ENCODE measurements around the gene CARD9.

CARD9 gene

DNA sequence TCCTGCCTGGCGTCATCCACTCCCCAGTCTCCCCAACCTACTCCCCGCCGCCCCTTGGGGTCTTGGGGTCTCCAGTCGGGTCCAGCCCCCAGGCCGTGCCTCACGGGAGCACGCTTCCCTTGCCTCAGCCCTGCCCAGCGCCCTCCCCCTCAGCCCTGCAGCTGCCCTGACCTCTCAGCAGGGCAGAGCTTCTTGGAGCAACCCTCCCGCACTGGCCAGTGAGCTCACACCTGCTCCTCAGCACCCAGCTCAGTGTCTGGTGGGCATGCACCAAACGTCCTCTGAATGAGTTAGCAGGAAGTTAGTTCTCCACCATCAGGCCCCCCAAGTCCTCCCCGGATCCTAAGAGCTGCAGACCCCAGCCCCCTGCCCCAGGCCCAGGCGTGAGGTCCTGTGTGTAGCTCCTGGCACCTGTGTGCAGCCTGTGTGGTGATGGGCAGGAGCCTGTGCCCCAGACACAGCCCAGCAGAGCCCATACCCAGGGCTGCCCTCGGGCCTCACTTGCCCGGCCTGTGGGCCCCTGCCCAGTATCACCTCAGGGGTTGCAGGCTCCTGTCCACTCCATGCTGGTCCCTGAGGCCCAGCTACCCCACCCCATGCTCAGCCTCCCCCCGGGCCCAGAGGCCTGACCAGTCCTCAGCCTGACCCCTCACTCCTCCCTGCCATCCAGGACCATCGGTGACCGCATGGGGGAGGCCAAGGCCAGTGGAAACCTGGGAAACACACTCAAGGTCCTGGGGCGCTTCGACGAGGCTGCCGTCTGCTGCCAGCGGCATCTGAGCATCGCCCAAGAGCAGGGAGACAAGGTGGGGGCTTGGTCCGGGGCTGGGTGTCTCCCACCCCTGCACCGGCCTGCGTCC lies 37.9 kb downstream of the CARD9 start:
- WGBS, 2 donors (ENCODE audit: extremely low coverage in 2 of 2, insufficient read length in 2 of 2, insufficient replicate concordance in 1 of 2), result no CpG with 5 or more reads among the region's 26 CpGs

DNA sequence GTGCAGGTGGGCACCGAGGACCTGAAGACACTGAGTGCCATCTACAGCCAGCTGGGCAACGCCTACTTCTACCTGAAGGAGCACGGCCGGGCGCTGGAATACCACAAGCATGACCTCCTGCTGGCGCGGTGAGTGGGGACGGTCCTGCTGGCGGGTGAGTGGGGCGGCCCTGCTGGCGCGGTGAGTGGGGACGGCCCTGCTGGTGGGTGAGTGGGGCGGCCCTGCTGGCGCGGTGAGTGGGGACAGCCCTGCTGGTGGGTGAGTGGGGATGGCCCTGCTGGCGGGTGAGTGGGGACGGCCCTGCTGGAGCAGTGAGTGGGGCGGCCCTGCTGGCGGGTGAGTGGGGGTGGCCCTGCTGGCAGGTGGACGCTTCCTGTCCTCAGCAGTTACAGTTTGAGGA lies 38.9 kb downstream of the CARD9 start:
- H2AFZ ChIP-seq (ENCODE audit: low read length), result no peak overlapping the region

More for the DNA sequence above, 37.9 kb downstream of the CARD9 start:
- Histone ChIP-seq H2BK120ac (ENCODE audit: low read depth, low read length) (no peak overlapping the region), H3K4ac (ENCODE audit: low read length) (no peak overlapping the region), H4K8ac (ENCODE audit: low read depth, low read length) (no peak overlapping the region), H3K23ac (ENCODE audit: low read depth, low read length, poor library complexity) (no peak overlapping the region), H2BK12ac (ENCODE audit: low read length) (no peak overlapping the region), H4K91ac (ENCODE audit: low read depth, low read length, poor library complexity) (no peak overlapping the region), H3K9ac (ENCODE audit: low read depth, low read length, poor library complexity) (no peak overlapping the region), H2BK15ac (ENCODE audit: low read length) (no peak overlapping the region), H3K4me1 (ENCODE audit: control insufficient read depth in 2 of 2, insufficient read depth in 1 of 2, low read depth in 1 of 2, low read length in 2 of 2) (no peaks in the 10 kb centered on the region), H3K27me3 (ENCODE audit: control insufficient read depth in 3 of 3, insufficient read depth in 3 of 3, low read depth in 1 of 3, low read length in 3 of 3) (no peaks in the 10 kb centered on the region), H3K4me2 (ENCODE audit: insufficient read depth, low read length, poor library complexity, severe bottlenecking) (no peak overlapping the region), H2AK5ac (ENCODE audit: low read depth, low read length) (no peak overlapping the region), H2AFZ (ENCODE audit: low read length) (no peak overlapping the region), H3K18ac (ENCODE audit: low read length) (no peak overlapping the region), H3K4me3 (ENCODE audit: low read length in 2 of 2) (no peak overlapping the region), H3K14ac (ENCODE audit: low read length) (no peak overlapping the region), H3K36me3 (replicated peaks in 1 of 2; ENCODE audit: control insufficient read depth in 2 of 2, insufficient read depth in 2 of 2, low read length in 2 of 2) (peaks cover 24 to 64% of the 10 kb centered on the region in 2 donors), H3K79me1 (ENCODE audit: low read depth, low read length) (peaks cover 35% of the 10 kb centered on the region), H3K27ac (replicated peaks; ENCODE audit: low read length) (no peak overlapping the region), H3K9me3 (replicated peaks in 1 of 2; ENCODE audit: control insufficient read depth in 2 of 2, insufficient read depth in 1 of 2, low read depth in 1 of 2, low read length in 2 of 2) (no peaks in the 10 kb centered on the region), H2BK5ac (ENCODE audit: low read length) (peak overlapping the region; percentile 82)
- DNase-seq (ENCODE audit: low spot score), result no peak

DNA sequence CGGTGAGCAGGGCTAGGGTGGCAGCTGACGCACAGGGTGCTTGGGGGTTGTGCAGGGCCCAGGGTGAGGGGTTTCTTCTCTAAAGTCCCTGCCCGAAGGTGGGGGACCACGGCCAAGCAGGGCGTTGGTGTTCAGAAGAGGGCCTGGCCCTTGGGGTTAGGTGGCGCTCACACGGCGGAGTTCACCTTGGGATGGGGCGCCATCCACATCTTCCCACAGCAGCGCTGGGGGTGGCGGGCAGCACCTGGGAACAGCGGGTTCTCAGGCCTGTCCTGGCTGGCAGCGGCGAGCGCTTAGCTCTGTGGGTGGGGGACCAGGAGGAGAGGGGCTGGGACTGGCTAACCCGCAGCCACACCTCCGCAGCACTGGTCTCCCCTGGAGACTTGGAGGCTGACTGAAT lies 40.0 kb downstream of the CARD9 start:
- no CpG with 5 or more reads among the region's 17 CpGs for WGBS, 2 donors (ENCODE audit: extremely low coverage in 2 of 2, insufficient read length in 2 of 2, insufficient replicate concordance in 1 of 2)
- Histone ChIP-seq H4K91ac (ENCODE audit: low read depth, low read length, poor library complexity) (no peak overlapping the region), H2AFZ (ENCODE audit: low read length) (no peak overlapping the region), H3K18ac (ENCODE audit: low read length) (no peak overlapping the region), H3K4ac (ENCODE audit: low read length) (no peak overlapping the region), H3K9ac (ENCODE audit: low read depth, low read length, poor library complexity) (peak overlapping the region; percentile 72), H3K4me2 (ENCODE audit: insufficient read depth, low read length, poor library complexity, severe bottlenecking) (no peak overlapping the region), H3K4me1 (ENCODE audit: control insufficient read depth in 2 of 2, insufficient read depth in 1 of 2, low read depth in 1 of 2, low read length in 2 of 2) (peaks cover 6 to 7% of the 10 kb centered on the region in 2 donors), H3K23ac (ENCODE audit: low read depth, low read length, poor library complexity) (no peak overlapping the region), H2BK120ac (ENCODE audit: low read depth, low read length) (no peak overlapping the region), H3K4me3 (ENCODE audit: low read length in 2 of 2) (no peak overlapping the region), H3K79me1 (ENCODE audit: low read depth, low read length) (peaks cover 46% of the 10 kb centered on the region), H3K9me3 (replicated peaks in 1 of 2; ENCODE audit: control insufficient read depth in 2 of 2, insufficient read depth in 1 of 2, low read depth in 1 of 2, low read length in 2 of 2) (no peaks in the 10 kb centered on the region), H2AK5ac (ENCODE audit: low read depth, low read length) (peak overlapping the region; percentile 84), H2BK5ac (ENCODE audit: low read length) (peak overlapping the region; percentile 24), H3K27me3 (ENCODE audit: control insufficient read depth in 3 of 3, insufficient read depth in 3 of 3, low read depth in 1 of 3, low read length in 3 of 3) (no peaks in the 10 kb centered on the region), H4K8ac (ENCODE audit: low read depth, low read length) (no peak overlapping the region), H3K27ac (replicated peaks; ENCODE audit: low read length) (no peak overlapping the region), H3K36me3 (replicated peaks in 1 of 2; ENCODE audit: control insufficient read depth in 2 of 2, insufficient read depth in 2 of 2, low read length in 2 of 2) (peaks cover 15 to 46% of the 10 kb centered on the region in 2 donors), H2BK12ac (ENCODE audit: low read length) (no peak overlapping the region), H3K14ac (ENCODE audit: low read length) (peak overlapping the region; percentile 89), H2BK15ac (ENCODE audit: low read length) (no peak overlapping the region)
- no peak for DNase-seq (ENCODE audit: low spot score)

More for the DNA sequence above, 38.9 kb downstream of the CARD9 start:
- Histone ChIP-seq H2BK5ac (ENCODE audit: low read length) (peak overlapping the region; percentile 82), H3K27ac (replicated peaks; ENCODE audit: low read length) (no peak overlapping the region), H4K91ac (ENCODE audit: low read depth, low read length, poor library complexity) (no peak overlapping the region), H3K18ac (ENCODE audit: low read length) (no peak overlapping the region), H3K4me2 (ENCODE audit: insufficient read depth, low read length, poor library complexity, severe bottlenecking) (no peak overlapping the region), H2BK12ac (ENCODE audit: low read length) (no peak overlapping the region), H3K4ac (ENCODE audit: low read length) (no peak overlapping the region), H3K4me3 (ENCODE audit: low read length in 2 of 2) (no peak overlapping the region), H4K8ac (ENCODE audit: low read depth, low read length) (no peak overlapping the region), H2BK15ac (ENCODE audit: low read length) (no peak overlapping the region), H3K9me3 (replicated peaks in 1 of 2; ENCODE audit: control insufficient read depth in 2 of 2, insufficient read depth in 1 of 2, low read depth in 1 of 2, low read length in 2 of 2) (no peaks in the 10 kb centered on the region), H3K27me3 (ENCODE audit: control insufficient read depth in 3 of 3, insufficient read depth in 3 of 3, low read depth in 1 of 3, low read length in 3 of 3) (no peaks in the 10 kb centered on the region), H2BK120ac (ENCODE audit: low read depth, low read length) (no peak overlapping the region), H3K79me1 (ENCODE audit: low read depth, low read length) (peaks cover 39% of the 10 kb centered on the region), H3K36me3 (replicated peaks in 1 of 2; ENCODE audit: control insufficient read depth in 2 of 2, insufficient read depth in 2 of 2, low read length in 2 of 2) (peaks cover 19 to 56% of the 10 kb centered on the region in 2 donors), H2AK5ac (ENCODE audit: low read depth, low read length) (no peak overlapping the region), H3K14ac (ENCODE audit: low read length) (peak overlapping the region; percentile 89), H3K9ac (ENCODE audit: low read depth, low read length, poor library complexity) (peak overlapping the region; percentile 70), H3K4me1 (ENCODE audit: control insufficient read depth in 2 of 2, insufficient read depth in 1 of 2, low read depth in 1 of 2, low read length in 2 of 2) (no peaks in the 10 kb centered on the region), H3K23ac (ENCODE audit: low read depth, low read length, poor library complexity) (peak overlapping the region; percentile 55)
- no peak for DNase-seq (ENCODE audit: low spot score)
- WGBS, 2 donors (ENCODE audit: extremely low coverage in 2 of 2, insufficient read length in 2 of 2, insufficient replicate concordance in 1 of 2), result no CpG with 5 or more reads among the region's 21 CpGs

DNA sequence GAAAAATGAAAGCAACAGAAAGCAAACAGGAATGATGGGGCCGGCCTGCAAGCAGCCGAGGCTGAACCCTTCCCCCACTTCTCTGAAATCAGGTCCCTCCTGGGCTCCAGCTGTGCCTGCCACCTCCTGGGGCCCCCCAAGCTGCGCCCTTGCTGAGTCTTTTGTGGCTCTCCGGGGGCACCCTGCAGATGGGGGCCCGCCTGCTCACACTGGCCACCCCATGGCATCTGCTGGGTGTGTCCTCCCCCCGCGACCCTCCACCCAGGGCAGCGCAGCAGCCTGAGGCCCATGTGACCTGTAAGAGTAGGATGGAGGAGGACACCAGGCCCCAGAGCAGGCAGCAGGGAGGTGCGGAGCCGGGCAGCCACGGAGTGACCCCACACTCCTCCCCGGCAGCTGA lies 40.4 kb downstream of the CARD9 start:
- Histone ChIP-seq H3K18ac (ENCODE audit: low read length) (peak overlapping the region; percentile 38), H3K23ac (ENCODE audit: low read depth, low read length, poor library complexity) (no peak overlapping the region), H3K36me3 (replicated peaks in 1 of 2; ENCODE audit: control insufficient read depth in 2 of 2, insufficient read depth in 2 of 2, low read length in 2 of 2) (peaks cover 13 to 41% of the 10 kb centered on the region in 2 donors), H4K8ac (ENCODE audit: low read depth, low read length) (peak overlapping the region; percentile 6), H2AFZ (ENCODE audit: low read length) (no peak overlapping the region), H3K79me1 (ENCODE audit: low read depth, low read length) (peaks cover 48% of the 10 kb centered on the region), H3K27ac (replicated peaks; ENCODE audit: low read length) (no peak overlapping the region), H4K91ac (ENCODE audit: low read depth, low read length, poor library complexity) (no peak overlapping the region), H2BK5ac (ENCODE audit: low read length) (no peak overlapping the region), H3K9ac (ENCODE audit: low read depth, low read length, poor library complexity) (no peak overlapping the region), H2BK120ac (ENCODE audit: low read depth, low read length) (no peak overlapping the region), H2BK12ac (ENCODE audit: low read length) (no peak overlapping the region), H3K4ac (ENCODE audit: low read length) (no peak overlapping the region), H3K27me3 (ENCODE audit: control insufficient read depth in 3 of 3, insufficient read depth in 3 of 3, low read depth in 1 of 3, low read length in 3 of 3) (no peaks in the 10 kb centered on the region), H3K9me3 (replicated peaks in 1 of 2; ENCODE audit: control insufficient read depth in 2 of 2, insufficient read depth in 1 of 2, low read depth in 1 of 2, low read length in 2 of 2) (no peaks in the 10 kb centered on the region), H3K4me1 (ENCODE audit: control insufficient read depth in 2 of 2, insufficient read depth in 1 of 2, low read depth in 1 of 2, low read length in 2 of 2) (peaks cover 11% of the 10 kb centered on the region in 2 donors), H2BK15ac (ENCODE audit: low read length) (no peak overlapping the region), H3K4me2 (ENCODE audit: insufficient read depth, low read length, poor library complexity, severe bottlenecking) (no peak overlapping the region), H3K4me3 (ENCODE audit: low read length in 2 of 2) (no peak overlapping the region), H3K14ac (ENCODE audit: low read length) (peak overlapping the region; percentile 89), H2AK5ac (ENCODE audit: low read depth, low read length) (peak overlapping the region; percentile 84)
- no peak for DNase-seq (ENCODE audit: low spot score)
- no CpG with 5 or more reads among the region's 12 CpGs for WGBS, 2 donors (ENCODE audit: extremely low coverage in 2 of 2, insufficient read length in 2 of 2, insufficient replicate concordance in 1 of 2)
